ENCODE measurements around the gene AMBRA1. TPM values are rescaled to one million over a fixed set of nuclear protein-coding genes. Genes with fewer than 3 reads are reported as not detected.

AMBRA1 gene
- total RNA-seq, 4 donors from 2014 or later, result 43.4 to 48.9 (median 46.3) TPM

DNA sequence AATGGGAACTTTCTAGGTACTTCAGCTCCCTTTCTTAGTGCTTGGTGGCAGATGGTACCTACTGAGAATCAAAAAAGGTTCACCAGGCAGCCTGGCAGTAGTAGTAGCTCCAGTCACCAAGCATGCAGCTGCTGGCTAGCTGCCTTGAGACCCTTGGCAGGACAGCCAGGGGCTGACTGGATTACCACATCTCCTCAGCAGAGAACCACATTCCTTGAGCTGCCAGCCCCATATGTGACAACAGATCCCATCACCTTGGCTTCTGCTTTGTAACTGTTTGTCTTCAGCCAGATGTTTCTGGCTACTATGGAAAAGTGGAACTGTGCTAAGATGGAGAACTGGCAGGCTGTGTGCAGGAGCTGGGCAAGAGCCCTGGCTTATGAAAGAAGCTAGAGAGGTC, 162.6 kb downstream of the AMBRA1 start:
- Histone ChIP-seq H3K9me3 (no peaks in the 10 kb centered on the region), H3K4me1 (no peaks in the 10 kb centered on the region), H3K27ac (no peak overlapping the region), H3K36me3 (peaks cover 0 to 40% (median 3%) of the 10 kb centered on the region in 4 donors), H3K4me3 (no peak overlapping the region), H3K27me3 (no peaks in the 10 kb centered on the region)
- intact Hi-C loops (cut with DNase I; ENCODE audit: low total_unique reads), result no loop called here
- in situ Hi-C loops (cut with MboI; ENCODE audit: low pct_ligation_motif_present in 1 of 4, low pct_unique_long_range_greater_than_20kb in 1 of 4, low sequenced_read_pairs in 3 of 4), result no loop called here
- no peak for DNase-seq
- TF ChIP-seq, protein P1, sequence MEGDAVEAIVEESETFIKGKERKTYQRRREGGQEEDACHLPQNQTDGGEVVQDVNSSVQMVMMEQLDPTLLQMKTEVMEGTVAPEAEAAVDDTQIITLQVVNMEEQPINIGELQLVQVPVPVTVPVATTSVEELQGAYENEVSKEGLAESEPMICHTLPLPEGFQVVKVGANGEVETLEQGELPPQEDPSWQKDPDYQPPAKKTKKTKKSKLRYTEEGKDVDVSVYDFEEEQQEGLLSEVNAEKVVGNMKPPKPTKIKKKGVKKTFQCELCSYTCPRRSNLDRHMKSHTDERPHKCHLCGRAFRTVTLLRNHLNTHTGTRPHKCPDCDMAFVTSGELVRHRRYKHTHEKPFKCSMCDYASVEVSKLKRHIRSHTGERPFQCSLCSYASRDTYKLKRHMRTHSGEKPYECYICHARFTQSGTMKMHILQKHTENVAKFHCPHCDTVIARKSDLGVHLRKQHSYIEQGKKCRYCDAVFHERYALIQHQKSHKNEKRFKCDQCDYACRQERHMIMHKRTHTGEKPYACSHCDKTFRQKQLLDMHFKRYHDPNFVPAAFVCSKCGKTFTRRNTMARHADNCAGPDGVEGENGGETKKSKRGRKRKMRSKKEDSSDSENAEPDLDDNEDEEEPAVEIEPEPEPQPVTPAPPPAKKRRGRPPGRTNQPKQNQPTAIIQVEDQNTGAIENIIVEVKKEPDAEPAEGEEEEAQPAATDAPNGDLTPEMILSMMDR (IDR thresholded peaks at IDR 0.05), result no peak
- TF ChIP-seq POLR2AphosphoS5 (IDR thresholded peaks at IDR 0.05) (no peak), POLR2A (IDR thresholded peaks at IDR 0.05) (no peak), EP300 (IDR thresholded peaks at IDR 0.05; ENCODE audit: low read depth) (no peak)

DNA sequence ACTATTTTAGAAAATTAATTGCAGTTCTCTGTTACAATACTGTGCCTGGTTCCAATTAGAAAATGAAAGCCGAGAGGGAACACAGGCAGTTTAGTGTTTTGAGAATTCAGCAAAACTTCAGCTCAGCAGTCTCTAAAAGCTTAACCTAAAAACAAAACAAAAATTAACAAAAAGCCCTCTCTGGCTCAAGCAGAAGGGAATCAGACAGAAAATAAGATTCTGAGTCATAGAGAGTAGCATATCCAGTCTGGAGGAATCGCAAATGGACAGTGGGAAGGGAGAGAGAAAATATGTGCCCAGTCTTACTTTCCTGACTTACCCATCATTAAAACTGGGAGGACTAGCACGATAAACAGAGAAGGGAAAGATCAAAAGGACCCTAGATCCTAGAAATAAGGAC, 164.1 kb downstream of the AMBRA1 start:
- Histone ChIP-seq H3K27me3 (no peaks in the 10 kb centered on the region), H3K36me3 (peaks cover 0 to 38% (median 3%) of the 10 kb centered on the region in 4 donors), H3K4me1 (no peaks in the 10 kb centered on the region), H3K4me3 (no peak overlapping the region), H3K9me3 (no peaks in the 10 kb centered on the region), H3K27ac (no peak overlapping the region)
- TF ChIP-seq, protein P1 (IDR thresholded peaks at IDR 0.05), result no peak
- TF ChIP-seq EP300 (IDR thresholded peaks at IDR 0.05; ENCODE audit: low read depth), result no peak
- TF ChIP-seq POLR2A (IDR thresholded peaks at IDR 0.05), result no peak
- no peak for TF ChIP-seq POLR2AphosphoS5 (IDR thresholded peaks at IDR 0.05)
- DNase-seq, result no peak
- intact Hi-C loops (cut with DNase I; ENCODE audit: low total_unique reads) (no loop called here), in situ Hi-C loops (cut with MboI; ENCODE audit: low pct_ligation_motif_present in 1 of 4, low pct_unique_long_range_greater_than_20kb in 1 of 4, low sequenced_read_pairs in 3 of 4) (no loop called here)
- WGBS, 2 donors (ENCODE audit: low coverage in 1 of 2), result 84% methylated on average over 3 of the region's 3 CpGs

DNA sequence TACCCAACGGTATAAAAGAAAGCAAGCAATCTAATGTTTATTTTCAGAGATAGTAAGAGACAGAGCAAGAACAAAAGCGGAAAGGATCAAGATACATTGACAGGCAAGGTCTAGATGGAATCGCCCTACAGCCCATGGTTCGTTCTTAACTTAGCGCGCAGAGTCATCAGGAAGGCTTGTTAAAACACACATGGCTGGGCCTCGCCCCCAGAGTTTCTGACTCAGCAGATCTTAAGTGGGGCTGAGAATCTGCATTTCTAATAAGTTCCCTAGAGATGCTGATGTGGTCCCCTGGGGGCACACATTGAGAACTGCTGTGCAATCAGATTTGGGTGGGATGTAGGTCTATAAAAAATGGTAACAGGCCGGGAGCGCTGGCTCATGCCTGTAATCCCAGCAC, 166.5 kb downstream of the AMBRA1 start:
- no peak for TF ChIP-seq POLR2A (IDR thresholded peaks at IDR 0.05)
- TF ChIP-seq, protein P1 (IDR thresholded peaks at IDR 0.05), result no peak
- TF ChIP-seq POLR2AphosphoS5 (IDR thresholded peaks at IDR 0.05), result no peak
- no peak for TF ChIP-seq EP300 (IDR thresholded peaks at IDR 0.05; ENCODE audit: low read depth)
- WGBS, 2 donors (ENCODE audit: low coverage in 1 of 2), result 91% methylated on average over 9 of the region's 9 CpGs; no CpG with 5 or more reads in 1 of the 2 donors
- H3K4me3 ChIP-seq, result no peak overlapping the region
- H3K9me3 ChIP-seq, result no peaks in the 10 kb centered on the region
- no peak overlapping the region for H3K27ac ChIP-seq
- no peak for DNase-seq
- intact Hi-C loops (cut with DNase I; ENCODE audit: low total_unique reads) (no loop called here), in situ Hi-C loops (cut with MboI; ENCODE audit: low pct_ligation_motif_present in 1 of 4, low pct_unique_long_range_greater_than_20kb in 1 of 4, low sequenced_read_pairs in 3 of 4) (no loop called here)
- H3K36me3 ChIP-seq, result peaks cover 0 to 25% (median 3%) of the 10 kb centered on the region in 4 donors
- H3K4me1 ChIP-seq, result peaks cover 0 to 7% (median 3%) of the 10 kb centered on the region in 4 donors
- H3K27me3 ChIP-seq, result no peaks in the 10 kb centered on the region

DNA sequence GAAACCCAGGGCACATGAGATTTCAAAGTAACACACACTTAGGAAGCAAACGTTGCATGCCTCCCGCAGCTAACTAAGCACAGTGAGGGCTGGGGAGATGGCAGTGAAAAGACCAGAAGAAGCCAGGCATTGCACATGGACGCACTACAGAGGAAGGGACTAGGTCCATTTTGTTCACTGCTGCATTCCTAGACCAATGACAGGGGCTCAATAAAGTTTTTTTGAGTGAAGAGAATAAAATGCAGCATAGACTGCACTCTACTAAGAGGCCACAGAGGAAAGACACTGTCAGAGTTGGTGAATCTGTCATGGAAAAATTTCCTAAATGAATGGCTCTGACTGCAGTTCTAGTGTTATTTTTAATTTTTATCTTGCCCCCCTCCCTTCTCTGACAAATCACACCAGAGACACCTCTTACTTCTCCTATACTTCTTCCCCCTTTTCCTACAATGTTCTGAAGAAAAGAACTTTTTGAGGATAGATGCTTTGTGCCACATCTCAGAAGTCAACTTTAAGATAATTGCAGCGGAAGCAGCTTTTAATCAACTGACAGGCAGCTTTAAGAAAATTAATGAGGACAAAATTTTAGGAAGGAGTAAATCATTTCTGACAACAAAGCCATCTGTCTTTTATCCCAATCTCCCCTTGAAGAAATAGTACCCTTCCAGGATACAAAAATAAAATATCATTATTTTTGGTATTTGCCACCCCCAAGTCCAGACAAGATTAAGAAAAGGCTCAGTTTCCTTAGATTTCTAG, 167.4 kb downstream of the AMBRA1 start:
- TF ChIP-seq, protein P1 (IDR thresholded peaks at IDR 0.05), result no peak
- TF ChIP-seq EP300 (IDR thresholded peaks at IDR 0.05; ENCODE audit: low read depth) (no peak), POLR2A (IDR thresholded peaks at IDR 0.05) (no peak), POLR2AphosphoS5 (IDR thresholded peaks at IDR 0.05) (no peak)
- no peak overlapping the region for H3K4me3 ChIP-seq
- in situ Hi-C loops (cut with MboI; ENCODE audit: low pct_ligation_motif_present in 1 of 4, low pct_unique_long_range_greater_than_20kb in 1 of 4, low sequenced_read_pairs in 3 of 4) (no loop called here), intact Hi-C loops (cut with DNase I; ENCODE audit: low total_unique reads) (no loop called here)
- H3K36me3 ChIP-seq, result peaks cover 0 to 20% (median 1%) of the 10 kb centered on the region in 4 donors
- no peak for DNase-seq
- peaks cover 0 to 8% (median 3%) of the 10 kb centered on the region in 4 donors for H3K4me1 ChIP-seq
- H3K27ac ChIP-seq, result no peak overlapping the region
- 93 to 100% methylated on average over 4 of the region's 4 CpGs for WGBS, 2 donors (ENCODE audit: low coverage in 1 of 2)
- H3K27me3 ChIP-seq, result no peaks in the 10 kb centered on the region
- no peaks in the 10 kb centered on the region for H3K9me3 ChIP-seq

Data from transverse colon (tissue), 4 donors.